GM18907 (cell line): ENCODE results near the gene LSAMP.

Experiments used
- ATAC-seq: cut with Tn5 transposase; IDR thresholded peaks from one replicate; pipeline ENCODE4 v1.9.1; 2021; ENCODE audit warnings: mild to moderate bottlenecking, moderate library complexity; ENCODE audit not compliant: unreplicated experiment

The LSAMP gene

GRCh38 chr3:116300226-116300625 lies 145.1 kb downstream of the LSAMP start:
- no peak for ATAC-seq

- ATAC-seq = no peak
Observed at GRCh38 chr3:116299646-116300081, 145.6 kb downstream of the LSAMP start.

GRCh38 chr3:116298151-116298550 lies 147.1 kb downstream of the LSAMP start:
- ATAC-seq = no peak

GRCh38 chr3:116291141-116291540 lies 154.1 kb downstream of the LSAMP start:
- no peak for ATAC-seq

- ATAC-seq = no peak
Observed at GRCh38 chr3:116288485-116288884, 156.8 kb downstream of the LSAMP start.

GRCh38 chr3:116285781-116286421 lies 159.4 kb downstream of the LSAMP start:
- ATAC-seq = no peak

GRCh38 chr3:116281313-116282143 lies 163.8 kb downstream of the LSAMP start:
- peak; percentile 63 for ATAC-seq

GRCh38 chr3:116280130-116280740 lies 165.1 kb downstream of the LSAMP start:
- ATAC-seq = no peak

- no peak for ATAC-seq
Observed at GRCh38 chr3:116276675-116277074, 168.6 kb downstream of the LSAMP start.

- no peak for ATAC-seq
Observed at GRCh38 chr3:116270056-116270455, 175.2 kb downstream of the LSAMP start.

GRCh38 chr3:116267116-116267515 lies 178.2 kb downstream of the LSAMP start:
- ATAC-seq = no peak

- ATAC-seq = no peak
Observed at GRCh38 chr3:116265976-116266584, 179.2 kb downstream of the LSAMP start.

GRCh38 chr3:116265320-116265695 lies 180.0 kb downstream of the LSAMP start:
- ATAC-seq = no peak

- ATAC-seq = no peak
Observed at GRCh38 chr3:116264546-116265319, 180.6 kb downstream of the LSAMP start.

- ATAC-seq = no peak
Observed at GRCh38 chr3:116263842-116264545, 181.3 kb downstream of the LSAMP start.

- no peak for ATAC-seq
Observed at GRCh38 chr3:116260491-116260890, 184.8 kb downstream of the LSAMP start.

- no peak for ATAC-seq
Observed at GRCh38 chr3:116259984-116260383, 185.3 kb downstream of the LSAMP start.

- no peak for ATAC-seq
Observed at GRCh38 chr3:116256843-116257485, 188.3 kb downstream of the LSAMP start.

- ATAC-seq = no peak
Observed at GRCh38 chr3:116254541-116254940, 190.7 kb downstream of the LSAMP start.

- ATAC-seq = no peak
Observed at GRCh38 chr3:116253511-116253910, 191.8 kb downstream of the LSAMP start.
